ENCODE results near the gene RPL31.

The RPL31 gene

DNA sequence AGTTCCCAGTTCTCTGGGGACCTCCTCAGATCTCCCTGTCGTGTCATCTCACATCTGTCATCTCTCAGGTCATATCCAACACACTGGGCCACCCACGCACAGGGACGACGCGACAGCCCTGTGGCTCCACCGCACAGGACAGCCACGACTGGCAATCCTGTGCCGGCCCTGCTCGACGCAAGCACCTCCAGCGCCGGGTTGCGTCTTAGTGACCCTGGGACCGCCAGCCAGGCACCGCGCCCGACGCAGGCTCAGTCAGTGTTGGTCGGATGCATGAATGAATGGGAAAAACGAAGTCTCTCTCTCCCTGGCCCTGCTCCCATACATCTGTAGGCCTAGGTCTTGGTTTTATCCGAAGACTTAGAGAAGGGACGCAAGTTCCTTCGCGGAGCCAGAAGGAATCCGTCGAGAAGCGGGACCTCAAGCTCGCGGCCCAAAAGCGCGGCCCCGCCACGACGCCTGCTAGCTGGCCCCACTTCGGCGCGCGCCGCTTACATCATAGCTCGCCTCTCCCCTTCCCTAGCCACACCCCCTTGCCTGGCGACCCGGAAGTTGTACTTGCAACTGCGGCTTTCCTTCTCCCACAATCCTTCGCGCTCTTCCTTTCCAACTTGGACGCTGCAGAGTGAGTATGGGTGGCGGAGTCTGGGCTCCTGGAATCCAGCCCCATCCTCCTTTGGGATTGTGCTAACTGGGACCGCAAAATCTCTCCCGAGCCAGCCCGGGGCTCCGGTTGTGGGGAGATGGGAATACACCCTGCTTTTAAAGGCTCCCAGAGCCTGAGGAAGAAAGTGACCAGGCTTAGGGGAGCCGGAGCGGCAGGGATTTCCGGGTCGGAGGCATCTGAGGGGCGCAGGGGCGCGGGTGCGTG lies at the start of gene RPL31:
TSS of gene RPL31 (plus strand) at position 599 of the 871 bp plus-strand sequence. CDS start 413 bp downstream, outside the sequence.
- peak; percentile 98 for DNase-seq (ENCODE audit: low spot score)

DNA sequence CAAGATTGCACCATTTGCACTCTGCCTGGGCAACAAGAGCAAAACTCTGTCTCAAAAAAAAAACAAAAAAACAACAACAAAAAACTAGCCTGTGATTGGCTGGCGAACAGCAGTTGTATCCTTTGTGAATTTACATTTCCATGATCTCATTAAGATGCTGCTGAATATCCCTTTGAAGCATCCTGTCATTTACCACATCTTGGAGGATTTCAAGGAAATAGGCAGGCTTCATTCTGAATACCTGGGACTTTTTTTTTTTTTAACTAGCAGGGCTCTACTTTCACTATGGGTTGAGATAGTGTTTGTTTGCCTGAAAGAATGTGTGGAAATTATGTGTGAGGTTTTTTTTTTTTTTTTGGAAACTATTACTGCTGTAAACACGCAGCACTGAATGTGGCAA lies 49.6 kb upstream of the RPL31 start:
- no peak for DNase-seq (ENCODE audit: low spot score)

DNA sequence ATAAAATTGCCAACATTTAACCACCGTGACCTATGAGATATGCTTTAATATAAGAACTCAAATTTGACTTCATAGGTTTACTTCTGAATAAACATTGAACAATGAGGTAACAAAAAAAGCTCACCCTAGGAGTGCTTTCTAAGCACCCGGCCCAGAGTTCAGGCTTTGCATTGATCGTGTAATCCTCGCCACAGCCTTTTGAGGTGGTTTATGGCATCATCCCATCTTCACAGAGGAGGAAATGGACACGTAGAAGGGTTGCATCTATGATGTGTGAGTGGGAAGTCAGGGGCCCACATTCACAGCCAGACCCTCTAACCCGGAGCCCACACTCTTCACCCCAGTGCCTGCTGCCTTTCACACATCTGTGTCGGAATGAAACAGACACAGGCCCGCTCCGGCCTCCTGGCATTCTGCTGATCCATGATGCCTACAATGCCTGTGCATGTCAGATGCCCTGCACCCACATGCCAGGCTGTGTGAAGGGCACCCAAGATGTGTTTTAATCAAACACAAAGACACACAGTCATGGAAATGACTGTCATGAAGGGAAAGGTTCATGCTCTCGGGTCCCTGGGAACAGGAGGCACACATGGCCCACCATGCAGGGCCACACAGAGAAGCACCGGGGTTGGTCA lies 48.6 kb upstream of the RPL31 start:
- DNase-seq (ENCODE audit: low spot score) = no peak

DNA sequence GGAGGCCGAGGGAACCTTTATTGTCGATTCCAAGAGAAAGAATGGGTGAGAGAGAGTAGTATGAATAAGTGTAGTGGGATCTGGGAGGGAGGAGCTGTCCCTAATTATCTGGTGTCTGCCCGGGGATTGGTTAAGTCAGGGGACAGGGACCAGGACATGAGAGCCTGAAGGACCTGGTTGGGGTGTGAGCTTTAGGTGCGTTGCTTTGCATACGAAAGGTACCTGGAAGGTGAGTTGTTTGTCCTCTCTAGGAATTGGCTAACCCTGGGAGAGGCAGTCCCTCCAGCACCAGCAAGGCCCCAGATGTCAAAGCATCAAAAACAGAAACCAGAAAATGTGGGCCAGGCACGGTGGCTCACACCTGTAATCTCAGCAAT lies 48.1 kb upstream of the RPL31 start:
- DNase-seq (ENCODE audit: low spot score) = no peak

DNA sequence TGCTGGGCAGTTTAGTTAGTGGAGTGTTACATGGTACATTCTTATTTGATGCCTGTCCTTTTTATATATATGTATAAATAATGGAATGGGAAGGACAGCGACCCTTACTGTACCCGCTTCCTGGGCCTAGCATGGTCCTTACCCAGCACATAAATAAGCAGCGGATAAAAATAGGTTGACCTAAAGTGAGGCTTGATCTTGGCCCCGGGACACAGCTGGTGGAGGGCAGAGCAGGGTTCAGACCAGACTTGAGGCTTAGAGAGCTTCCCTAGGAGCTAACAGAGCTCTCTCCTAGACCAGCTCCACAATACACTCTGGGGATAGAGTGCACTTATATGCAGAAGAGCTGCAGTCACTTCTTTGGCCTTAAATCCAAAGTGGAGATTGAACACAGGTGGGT lies 46.9 kb upstream of the RPL31 start:
- no peak for DNase-seq (ENCODE audit: low spot score)

DNA sequence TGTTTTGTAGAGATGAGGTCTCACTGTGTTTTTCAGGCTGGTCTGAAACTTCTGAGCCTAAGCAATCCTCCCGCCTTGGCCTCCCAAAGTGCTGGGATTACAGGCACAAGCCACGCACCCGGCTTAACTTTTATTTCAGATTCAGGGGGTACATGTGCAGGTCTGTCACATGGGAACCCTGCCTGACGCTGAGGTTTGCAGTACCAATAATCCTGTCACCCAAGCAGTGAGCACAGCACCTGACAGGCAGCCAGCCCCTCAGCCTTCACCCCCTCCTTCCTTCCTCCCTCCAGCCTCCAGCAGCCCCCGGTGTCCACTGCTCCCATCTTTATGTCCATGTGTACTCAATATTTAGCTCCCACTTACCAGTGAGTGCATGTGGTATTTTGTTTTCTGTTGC lies 46.0 kb upstream of the RPL31 start:
- no peak for DNase-seq (ENCODE audit: low spot score)

DNA sequence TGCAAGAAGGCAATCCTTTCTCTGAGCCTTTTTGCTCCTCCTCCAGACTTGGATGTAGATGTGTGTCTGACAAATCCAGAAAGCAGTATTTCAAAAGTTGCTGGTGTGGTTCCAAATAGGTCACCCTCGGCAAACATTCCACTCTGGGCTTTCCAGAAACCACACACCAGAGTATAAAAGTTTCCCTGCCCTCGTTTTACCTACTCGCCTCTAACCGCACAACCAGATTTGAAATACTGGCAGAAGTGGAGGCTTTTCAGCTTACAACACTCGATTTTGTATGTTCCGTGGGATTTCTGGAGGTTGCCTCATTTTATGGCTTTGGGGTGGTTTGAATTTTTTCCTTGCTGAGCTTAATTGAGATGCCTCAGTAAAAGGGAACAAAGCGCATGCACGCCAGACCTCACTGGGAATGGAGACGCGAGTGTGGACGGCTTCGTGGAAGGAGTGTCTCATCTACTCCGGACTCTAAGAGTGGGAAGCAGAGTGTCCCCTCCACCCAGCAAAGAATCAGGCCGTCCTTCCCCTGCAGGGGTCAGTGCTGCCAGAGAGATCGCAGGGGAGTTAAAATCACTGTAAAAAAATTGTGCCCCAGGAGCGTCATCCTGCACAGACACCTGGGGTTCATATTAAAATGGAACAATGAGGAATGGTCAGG lies 44.0 kb upstream of the RPL31 start:
- DNase-seq (ENCODE audit: low spot score) = peak; percentile 70

DNA sequence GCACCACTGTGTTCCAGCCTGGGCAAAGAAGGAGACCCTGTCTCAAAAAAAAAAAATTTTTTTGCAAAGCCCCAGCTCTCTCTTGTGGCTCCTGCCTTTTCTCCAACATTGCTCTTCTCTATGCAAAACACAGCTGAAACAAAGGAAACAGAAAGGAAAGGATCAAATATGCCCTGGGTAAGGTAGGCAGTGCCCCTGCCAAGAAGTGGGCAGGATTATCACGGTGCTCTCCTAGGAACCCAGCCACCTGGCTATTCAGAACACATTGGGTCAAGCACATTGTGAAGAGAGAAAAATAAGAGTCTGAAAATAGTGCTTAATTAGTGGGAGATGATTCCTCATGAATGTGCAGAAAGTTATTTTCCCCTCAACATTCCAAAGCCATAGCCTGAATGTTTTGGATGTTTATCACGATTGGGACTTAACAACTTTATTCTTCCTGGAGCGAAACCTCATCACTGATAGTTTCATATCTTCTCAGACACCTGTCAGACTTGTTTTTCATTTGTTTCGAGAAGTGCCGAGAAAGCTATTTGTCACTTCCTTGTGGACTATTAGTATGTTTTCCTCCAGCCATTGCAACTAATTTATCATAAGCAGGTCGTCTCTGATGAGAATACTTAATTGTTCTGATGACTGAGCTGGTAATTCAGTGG lies 42.7 kb upstream of the RPL31 start:
- no peak for DNase-seq (ENCODE audit: low spot score)

DNA sequence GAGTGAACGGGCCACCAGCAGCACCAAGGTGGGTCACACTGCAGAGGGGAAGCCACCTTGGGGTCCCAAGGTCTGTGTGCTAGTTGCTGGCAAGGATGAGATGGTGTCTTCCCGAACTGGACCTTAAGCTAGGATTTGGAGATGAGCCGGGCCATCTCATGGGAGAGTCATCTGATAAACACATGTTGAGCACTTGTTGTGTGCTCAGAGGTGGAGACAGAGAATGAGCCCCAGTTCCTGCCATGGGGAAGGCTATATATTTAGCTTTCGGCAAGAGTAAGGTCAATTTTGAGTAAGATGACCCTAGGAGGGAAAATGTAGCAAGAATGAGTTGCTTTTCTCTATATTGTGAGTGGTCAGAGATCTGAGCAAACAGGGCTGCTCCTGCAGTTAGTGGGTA lies 41.4 kb upstream of the RPL31 start:
- DNase-seq (ENCODE audit: low spot score) = no peak

DNA sequence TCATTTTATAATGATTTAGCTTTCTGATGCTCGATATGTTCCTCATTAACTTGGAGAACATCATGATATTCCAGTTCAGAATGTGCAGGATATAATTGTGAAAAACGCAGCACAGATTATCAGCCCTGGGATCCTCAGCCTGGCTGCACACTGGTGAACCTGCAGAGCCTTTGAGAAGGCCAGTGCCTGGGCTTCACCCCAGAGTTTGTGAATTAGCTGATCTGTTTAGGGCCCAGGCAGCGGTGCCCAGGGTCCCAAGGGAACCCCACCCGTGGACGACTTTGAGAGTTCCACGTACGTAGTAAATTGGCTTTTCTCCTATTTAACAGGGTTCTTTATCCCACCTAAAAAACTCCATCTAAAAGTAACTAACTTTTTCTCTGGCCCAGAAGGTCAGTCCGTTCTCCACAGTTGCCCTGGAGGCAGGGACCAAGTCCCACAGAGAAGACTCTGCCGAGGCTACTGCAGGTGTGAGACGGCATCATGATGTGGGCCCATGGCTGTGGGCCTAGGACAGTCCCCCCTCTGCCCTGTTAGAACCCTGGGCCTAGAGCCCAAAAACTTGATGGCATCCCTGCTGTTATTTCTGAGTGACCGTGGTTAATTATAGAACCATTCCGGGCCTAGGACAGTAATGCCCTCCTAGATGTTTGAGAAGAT lies 39.6 kb upstream of the RPL31 start:
- DNase-seq (ENCODE audit: low spot score) = no peak

DNA sequence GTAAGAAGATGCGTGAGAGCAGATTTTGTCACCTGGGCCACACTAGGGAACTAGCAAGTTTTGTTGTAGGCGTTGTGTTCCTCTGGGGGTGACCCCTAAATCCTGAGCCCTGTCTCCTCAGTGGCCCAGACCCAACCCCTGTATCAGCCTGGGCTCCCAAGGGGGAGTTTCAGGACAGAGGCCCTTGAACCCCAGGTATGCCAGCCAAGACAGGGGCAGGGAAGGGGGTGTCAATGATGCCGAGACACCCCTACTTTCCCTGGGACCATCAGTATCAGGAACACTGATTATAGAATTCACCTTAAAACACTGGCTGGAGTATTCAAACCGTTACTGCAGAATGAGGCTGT lies 39.1 kb upstream of the RPL31 start:
- no peak for DNase-seq (ENCODE audit: low spot score)

DNA sequence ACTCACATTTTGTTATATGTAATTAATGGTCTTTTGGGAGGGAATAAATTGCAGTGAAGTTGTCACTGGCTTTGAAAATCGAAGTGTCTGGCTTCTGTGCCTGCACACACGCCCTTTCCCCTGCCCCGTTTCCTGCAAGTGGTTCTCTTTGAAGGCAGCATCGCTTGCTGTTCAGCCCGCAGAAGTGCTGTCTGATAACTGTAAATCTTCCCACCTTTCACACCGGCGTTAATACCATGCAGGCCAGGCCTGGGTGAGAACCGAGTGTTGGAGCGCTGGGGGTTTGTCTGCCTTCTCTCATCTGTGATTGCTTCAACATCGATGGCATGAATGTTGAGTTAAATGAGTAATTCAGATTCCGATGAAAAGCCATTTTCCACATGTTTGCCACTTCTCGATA lies 37.9 kb upstream of the RPL31 start:
- no peak for DNase-seq (ENCODE audit: low spot score)

DNA sequence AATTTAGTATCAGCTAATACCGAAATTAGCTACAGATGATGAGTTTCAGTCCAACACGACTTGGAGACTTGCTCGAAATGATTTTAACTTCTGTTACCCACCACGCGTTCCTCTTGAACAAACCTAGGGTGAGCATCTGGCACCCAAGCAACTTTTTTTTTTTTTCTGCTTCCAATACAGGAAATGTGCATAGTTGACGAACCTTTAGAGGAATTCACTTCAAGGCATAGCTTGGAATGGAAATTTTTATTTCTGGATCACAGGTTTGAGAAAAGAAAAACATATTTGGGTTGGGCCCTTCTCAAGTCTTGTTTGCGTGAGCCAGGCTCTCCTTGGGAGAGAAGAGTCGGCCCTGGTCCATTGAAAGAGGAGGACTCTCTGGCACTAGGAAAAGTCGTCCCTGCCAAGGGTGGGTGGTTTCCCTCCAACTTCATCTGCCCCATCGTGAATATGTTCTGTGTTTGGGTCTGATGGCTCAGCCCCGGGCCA lies 37.4 kb upstream of the RPL31 start:
- DNase-seq (ENCODE audit: low spot score) = no peak

DNA sequence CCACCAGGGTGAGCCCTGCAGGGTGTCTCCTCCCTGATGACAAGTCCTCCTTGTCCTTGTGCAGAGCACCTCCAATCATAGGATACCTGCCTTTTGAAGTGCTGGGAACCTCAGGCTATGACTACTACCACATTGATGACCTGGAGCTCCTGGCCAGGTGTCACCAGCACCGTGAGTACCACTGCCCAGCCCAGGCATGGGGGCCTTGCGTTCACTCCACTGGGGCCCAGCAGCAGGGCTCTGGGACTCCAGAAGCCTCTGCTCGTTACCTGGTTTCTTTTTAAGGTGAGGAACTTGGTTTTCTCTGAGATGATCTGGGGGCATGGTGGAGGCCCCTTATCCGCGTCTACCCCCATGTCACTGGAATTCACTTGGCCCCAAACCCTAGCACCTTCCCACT lies 36.5 kb upstream of the RPL31 start:
- no peak for DNase-seq (ENCODE audit: low spot score)

DNA sequence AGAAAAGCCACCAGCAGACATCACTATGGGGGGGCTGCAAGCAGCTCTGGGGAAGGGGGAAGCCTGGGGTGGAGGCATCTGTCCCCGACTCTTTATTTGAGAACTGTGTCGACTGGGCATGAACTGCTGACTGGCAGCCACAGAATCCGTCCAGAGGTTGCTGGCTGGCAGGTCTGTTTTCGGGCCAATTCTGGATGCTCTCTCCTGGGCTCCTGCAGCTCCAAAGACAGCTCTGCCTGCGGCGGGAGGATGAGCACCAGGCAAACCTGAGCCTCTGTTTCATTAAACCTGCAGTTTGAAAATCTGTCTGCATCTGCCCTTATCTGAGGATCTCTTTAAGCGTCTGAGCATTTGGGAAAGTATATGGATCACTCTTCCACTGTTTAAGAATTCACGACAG lies 34.4 kb upstream of the RPL31 start:
- no peak for DNase-seq (ENCODE audit: low spot score)

DNA sequence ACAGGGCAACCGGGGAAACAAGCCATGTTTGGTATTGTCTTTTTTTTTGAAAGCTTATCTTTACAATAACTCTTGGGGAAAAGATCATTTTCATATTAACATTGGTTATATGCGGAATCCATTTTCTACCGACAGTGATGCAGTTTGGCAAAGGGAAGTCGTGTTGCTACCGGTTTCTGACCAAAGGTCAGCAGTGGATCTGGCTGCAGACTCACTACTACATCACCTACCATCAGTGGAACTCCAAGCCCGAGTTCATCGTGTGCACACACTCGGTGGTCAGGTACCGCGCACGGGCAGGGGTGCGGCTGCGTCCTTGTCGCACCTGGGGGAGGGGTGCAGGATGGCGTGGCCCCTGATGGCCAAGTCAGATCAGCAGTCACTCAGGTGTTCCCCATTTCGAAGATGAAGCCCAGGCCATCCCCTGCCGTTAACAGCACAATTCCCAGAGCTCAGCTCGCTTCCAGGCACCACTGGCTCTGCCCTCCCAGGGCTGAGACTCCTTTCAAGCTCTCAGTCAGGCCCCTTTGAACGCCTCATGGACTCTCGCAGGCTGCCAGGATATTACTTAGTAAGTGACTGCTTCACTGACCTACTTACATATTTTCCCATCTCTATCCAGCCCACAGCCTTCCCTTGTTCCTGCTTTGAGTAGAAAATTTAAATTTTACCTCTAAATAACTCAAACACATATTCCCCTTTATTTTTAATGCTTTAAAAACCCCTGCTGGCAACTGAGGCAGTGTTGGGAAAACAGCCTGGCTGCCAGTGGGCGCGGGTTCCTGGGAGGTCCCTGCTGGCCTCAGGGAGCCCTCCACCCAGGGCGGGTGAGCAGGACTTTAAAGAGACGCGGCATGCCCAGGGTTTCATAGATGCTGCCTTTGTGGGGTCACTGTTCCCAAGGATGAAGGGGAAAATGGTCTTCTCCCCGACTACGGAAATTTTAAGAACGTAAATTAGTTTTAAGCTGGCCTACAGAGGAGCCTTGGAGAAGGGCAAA lies 33.6 kb upstream of the RPL31 start:
- no peak for DNase-seq (ENCODE audit: low spot score)

DNA sequence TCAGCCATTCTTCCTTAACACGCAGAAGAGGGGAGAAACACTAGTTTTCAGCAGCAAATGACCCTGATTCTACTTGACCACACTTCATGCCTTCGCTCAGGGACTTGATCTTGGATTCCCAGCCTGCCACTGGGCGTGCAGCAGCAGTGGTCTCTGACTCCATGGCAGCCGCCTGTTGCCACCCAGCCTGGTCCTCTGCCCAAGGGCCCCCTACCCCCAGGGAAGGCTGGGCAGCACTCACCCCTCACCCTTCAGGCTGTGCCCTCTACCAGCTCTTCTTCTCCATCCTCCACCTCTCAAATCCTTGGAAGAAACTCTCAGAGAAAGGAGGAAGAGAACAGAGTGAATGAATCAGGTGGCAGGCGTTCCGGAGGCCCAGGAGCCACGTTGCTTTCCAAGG lies 32.1 kb upstream of the RPL31 start:
- DNase-seq (ENCODE audit: low spot score) = no peak

DNA sequence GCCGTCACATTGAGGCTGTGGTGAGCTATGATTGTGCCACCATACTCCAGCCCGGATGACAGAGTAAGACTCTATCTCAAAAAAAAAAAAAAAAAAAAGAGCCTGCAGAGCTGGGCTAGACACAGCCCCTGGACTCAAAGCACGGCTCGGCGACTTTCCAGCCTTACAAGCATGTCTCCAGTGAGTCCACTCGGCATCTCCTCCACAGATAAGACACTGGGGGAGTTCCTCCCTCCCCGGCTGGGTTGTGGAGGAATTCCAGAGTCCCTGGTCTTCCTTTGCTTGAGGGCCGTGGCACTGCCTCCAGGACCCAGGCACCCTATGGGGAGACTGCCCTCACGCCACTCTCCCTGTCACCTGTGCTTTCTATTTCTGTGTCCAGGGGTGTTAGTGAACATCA lies 30.9 kb upstream of the RPL31 start:
- no peak for DNase-seq (ENCODE audit: low spot score)

DNA sequence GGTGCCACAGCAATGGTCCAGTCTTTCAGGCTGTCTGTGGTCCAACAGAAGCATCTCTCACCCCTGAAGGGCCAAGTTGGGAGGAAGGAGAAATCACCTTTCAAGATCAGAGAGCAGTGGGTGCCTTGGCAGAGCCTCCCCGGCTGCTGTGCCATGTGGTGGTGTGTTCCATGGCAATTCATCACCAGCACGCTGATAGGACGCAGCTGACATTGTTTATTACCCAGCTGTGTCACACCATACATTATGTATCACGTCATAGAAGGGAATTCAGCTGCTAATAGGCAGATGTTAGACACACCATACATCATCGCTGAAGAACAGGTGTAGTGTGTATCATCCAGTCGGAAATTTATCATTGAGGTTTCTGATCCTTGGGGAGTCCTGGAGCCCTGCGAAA lies 29.6 kb upstream of the RPL31 start:
- DNase-seq (ENCODE audit: low spot score) = no peak

DNA sequence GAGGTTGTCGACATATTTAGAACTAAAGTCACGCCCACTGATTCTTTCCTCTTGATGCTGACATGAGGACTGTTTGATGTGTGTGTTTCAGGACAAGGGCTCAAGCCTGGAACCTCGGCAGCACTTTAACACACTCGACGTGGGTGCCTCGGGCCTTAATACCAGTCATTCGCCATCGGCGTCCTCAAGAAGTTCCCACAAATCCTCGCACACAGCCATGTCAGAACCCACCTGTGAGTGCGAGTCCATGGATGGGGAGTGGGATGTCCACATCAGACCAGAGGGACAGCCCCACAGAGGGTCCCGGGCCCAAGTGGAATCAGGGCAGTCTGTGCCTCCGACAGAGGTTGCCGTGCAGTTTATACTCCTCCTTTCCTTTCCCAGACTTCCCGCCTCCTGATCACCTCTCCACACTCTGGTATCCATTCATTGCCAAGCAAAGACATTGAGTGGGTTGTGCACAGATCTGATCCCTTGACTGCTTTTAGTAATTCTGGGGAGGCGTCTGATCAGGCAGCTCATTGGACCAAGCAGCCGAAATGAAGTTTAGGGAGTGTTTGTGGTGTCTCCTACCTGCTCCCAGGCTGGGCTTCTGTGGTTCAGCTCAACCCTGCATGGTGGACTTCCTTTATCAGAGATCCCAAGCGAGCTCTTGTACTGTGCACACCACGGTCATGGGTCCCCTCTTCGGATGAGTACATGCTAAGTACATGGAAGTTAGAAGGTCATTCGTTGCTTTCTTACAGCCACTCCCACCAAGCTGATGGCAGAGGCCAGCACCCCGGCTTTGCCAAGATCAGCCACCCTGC lies 27.2 kb upstream of the RPL31 start:
- DNase-seq (ENCODE audit: low spot score) = no peak
